Testis (tissue), 3 donors: ENCODE results near the gene FRMPD4. TPM values are rescaled to one million over a fixed set of nuclear protein-coding genes. Genes with fewer than 3 reads are reported as not detected.

Experiments used
- DNase-seq: peaks from one replicate; pipeline ENCODE4 v3.0.0-alpha.2; 2019
- H3K27ac ChIP-seq, 2 donors: fragments of 200-600 bp; sonication (generic); one replicate each; pipeline ENCODE4 v1.5.1; 2019
- H3K27me3 ChIP-seq: fragments of 200-600 bp; sonication (generic); one replicate; pipeline ENCODE4 v1.5.1; 2019
- H3K36me3 ChIP-seq: fragments of 200-600 bp; sonication (generic); one replicate; pipeline ENCODE4 v1.5.1; 2017; ENCODE audit warnings: low read depth; ENCODE audit errors: missing control alignments
- H3K4me1 ChIP-seq: fragments of 200-600 bp; sonication (generic); one replicate; pipeline ENCODE4 v1.5.1; 2019
- H3K4me3 ChIP-seq, 2 donors: fragments of 200-600 bp; sonication (generic); one replicate each; pipeline ENCODE4 v1.5.1; 2017 to 2019
- H3K9me3 ChIP-seq: fragments of 200-600 bp; sonication (generic); one replicate; pipeline ENCODE4 v1.5.1; 2017
- POLR2A ChIP-seq: fragments of 450-650 bp; IDR thresholded peaks from one replicate; pipeline ENCODE4 v1.6.1; 2017; ENCODE audit warnings: antibody characterized with exemption, mild to moderate bottlenecking, moderate library complexity
- WGBS, 2 donors: methylation state at CpG; one replicate each; pipeline ENCODE4 v1.1.5; 2018; 5-methylcytosine and 5-hydroxymethylcytosine counted together
- intact Hi-C: fragments of 100-400 bp; cut with DNase I; formaldehyde crosslinking; loops from one replicate; pipeline ENCODE4 v1.15.1; 2023; ENCODE audit warnings: low total_unique reads
- polyA plus RNA-seq: library from polyadenylated mRNA; stranded (reverse); fragments of 350-450 nt; fragmentation: Illumina TruSeq; extraction: RNeasy Lipid Tissue Mini Kit (QIAGEN cat#74804); gene quantifications from one replicate; pipeline ENCODE4 v1.2.3, GENCODE V29; 2014; ENCODE audit warnings: low read depth, low replicate concordance; ENCODE audit not compliant: insufficient read depth
- total RNA-seq, 2 donors: library from RNA; depleted of rRNA; stranded (reverse); fragments of >200 nt; gene quantifications; one replicate each; pipeline ENCODE4 v1.2.3, GENCODE V29; 2016
- TF ChIP-seq, protein P1 (sequence below), 3 experiments: fragments of 450-650 bp in 2 of 3; fragments of 200-600 bp in 1 of 3; sonication (generic) in 1 of 3; IDR thresholded peaks; one replicate each; pipeline ENCODE4 v1.5.1; 2016 to 2019; ENCODE audit warnings: antibody characterized with exemption in 3 of 3, mild to moderate bottlenecking in 2 of 3, moderate library complexity in 1 of 3

The FRMPD4 gene
- total and polyA plus RNA-seq, 3 donors from 2014 or later, result 1.1 to 1.6 (median 1.3) TPM

- DNase-seq, result no peak
- TF ChIP-seq, protein P1, sequence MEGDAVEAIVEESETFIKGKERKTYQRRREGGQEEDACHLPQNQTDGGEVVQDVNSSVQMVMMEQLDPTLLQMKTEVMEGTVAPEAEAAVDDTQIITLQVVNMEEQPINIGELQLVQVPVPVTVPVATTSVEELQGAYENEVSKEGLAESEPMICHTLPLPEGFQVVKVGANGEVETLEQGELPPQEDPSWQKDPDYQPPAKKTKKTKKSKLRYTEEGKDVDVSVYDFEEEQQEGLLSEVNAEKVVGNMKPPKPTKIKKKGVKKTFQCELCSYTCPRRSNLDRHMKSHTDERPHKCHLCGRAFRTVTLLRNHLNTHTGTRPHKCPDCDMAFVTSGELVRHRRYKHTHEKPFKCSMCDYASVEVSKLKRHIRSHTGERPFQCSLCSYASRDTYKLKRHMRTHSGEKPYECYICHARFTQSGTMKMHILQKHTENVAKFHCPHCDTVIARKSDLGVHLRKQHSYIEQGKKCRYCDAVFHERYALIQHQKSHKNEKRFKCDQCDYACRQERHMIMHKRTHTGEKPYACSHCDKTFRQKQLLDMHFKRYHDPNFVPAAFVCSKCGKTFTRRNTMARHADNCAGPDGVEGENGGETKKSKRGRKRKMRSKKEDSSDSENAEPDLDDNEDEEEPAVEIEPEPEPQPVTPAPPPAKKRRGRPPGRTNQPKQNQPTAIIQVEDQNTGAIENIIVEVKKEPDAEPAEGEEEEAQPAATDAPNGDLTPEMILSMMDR (IDR thresholded peaks at IDR 0.05), result no peak
- TF ChIP-seq POLR2A, result no peak
- H3K9me3 ChIP-seq, result no peaks in the 10 kb centered on the region
- WGBS, 2 donors, result 78 to 88% methylated on average over 4 of the region's 4 CpGs
- no peak overlapping the region for H3K4me3 ChIP-seq
- intact Hi-C loops, result no loop called here
- no peaks in the 10 kb centered on the region for H3K27me3 ChIP-seq
- H3K27ac ChIP-seq, result no peak overlapping the region
- no peaks in the 10 kb centered on the region for H3K4me1 ChIP-seq
- H3K36me3 ChIP-seq, result no peaks in the 10 kb centered on the region
These were observed 432.7 kb downstream of the FRMPD4 start for GRCh38 chrX:12570859-12571501.

- DNase-seq, result no peak
- intact Hi-C loops, result no loop called here
- Histone ChIP-seq H3K27ac (no peak overlapping the region), H3K27me3 (no peaks in the 10 kb centered on the region), H3K9me3 (no peaks in the 10 kb centered on the region), H3K36me3 (no peaks in the 10 kb centered on the region), H3K4me3 (no peak overlapping the region), H3K4me1 (no peaks in the 10 kb centered on the region)
- TF ChIP-seq POLR2A, result no peak
- TF ChIP-seq, protein P1 (IDR thresholded peaks at IDR 0.05), result no peak
- WGBS, 2 donors, result 84 to 86% methylated on average over 5 of the region's 5 CpGs
These were observed 441.0 kb downstream of the FRMPD4 start for GRCh38 chrX:12579311-12579710.

GRCh38 chrX:12580548-12580947 lies 442.3 kb downstream of the FRMPD4 start:
- no peaks in the 10 kb centered on the region for H3K4me1 ChIP-seq
- no peaks in the 10 kb centered on the region for H3K9me3 ChIP-seq
- intact Hi-C loops, result no loop called here
- no peak for DNase-seq
- no peak overlapping the region for H3K4me3 ChIP-seq
- no peak overlapping the region for H3K27ac ChIP-seq
- TF ChIP-seq, protein P1 (IDR thresholded peaks at IDR 0.05), result no peak
- no peak for TF ChIP-seq POLR2A
- H3K27me3 ChIP-seq, result no peaks in the 10 kb centered on the region
- no peaks in the 10 kb centered on the region for H3K36me3 ChIP-seq
- WGBS, 2 donors, result 78 to 91% methylated on average over 3 of the region's 3 CpGs

DNA sequence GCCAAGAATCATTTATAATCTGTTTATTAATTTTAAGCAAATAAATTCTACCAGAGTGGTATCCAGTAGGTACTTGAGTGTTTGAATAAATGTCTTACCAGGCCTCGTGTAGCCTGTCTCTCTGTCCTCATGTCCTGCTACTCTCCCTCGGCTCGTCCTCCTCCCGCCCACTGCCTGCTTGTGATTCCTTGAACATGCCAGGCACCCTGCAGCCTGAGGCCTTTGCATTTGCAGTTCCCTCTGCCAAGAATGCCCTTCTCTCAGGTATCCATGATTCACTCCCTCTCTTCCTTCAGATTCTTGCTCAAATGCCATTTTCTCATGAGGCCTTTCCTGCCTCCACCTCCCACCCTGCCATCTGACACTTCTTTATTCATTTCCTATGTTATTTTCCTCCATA lies 443.3 kb downstream of the FRMPD4 start:
- no peaks in the 10 kb centered on the region for H3K36me3 ChIP-seq
- H3K4me1 ChIP-seq, result no peaks in the 10 kb centered on the region
- TF ChIP-seq POLR2A, result no peak
- TF ChIP-seq, protein P1 (IDR thresholded peaks at IDR 0.05), result no peak
- 85 to 87% methylated on average over 4 of the region's 4 CpGs for WGBS, 2 donors
- no peaks in the 10 kb centered on the region for H3K27me3 ChIP-seq
- H3K9me3 ChIP-seq, result no peaks in the 10 kb centered on the region
- H3K27ac ChIP-seq, result no peak overlapping the region
- no peak for DNase-seq
- intact Hi-C loops, result no loop called here
- H3K4me3 ChIP-seq, result no peak overlapping the region

DNA sequence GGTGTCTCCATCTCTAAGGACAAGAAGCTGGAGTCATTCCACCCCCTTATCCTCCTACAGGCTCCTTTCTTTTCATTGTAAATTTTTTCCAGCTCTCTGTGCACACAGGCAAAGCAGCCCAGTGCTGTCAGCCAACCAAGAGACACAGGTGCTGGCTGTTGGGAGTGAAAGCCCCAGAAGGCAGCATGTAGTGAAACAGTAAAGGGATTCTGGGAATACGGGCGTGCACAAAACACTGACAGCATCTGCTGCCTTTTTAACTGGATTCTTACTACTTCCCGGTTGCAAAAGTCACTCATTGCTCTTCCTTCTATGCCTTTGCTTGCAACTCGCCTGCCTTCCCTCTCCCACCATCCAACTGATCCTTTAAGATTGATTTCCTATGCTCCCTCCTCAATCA lies 444.4 kb downstream of the FRMPD4 start:
- TF ChIP-seq, protein P1 (IDR thresholded peaks at IDR 0.05), result no peak
- TF ChIP-seq POLR2A, result no peak
- intact Hi-C loops, result no loop called here
- no peak overlapping the region for H3K4me3 ChIP-seq
- no peaks in the 10 kb centered on the region for H3K9me3 ChIP-seq
- H3K4me1 ChIP-seq, result no peaks in the 10 kb centered on the region
- 66 to 91% methylated on average over 4 of the region's 4 CpGs for WGBS, 2 donors
- no peaks in the 10 kb centered on the region for H3K27me3 ChIP-seq
- no peaks in the 10 kb centered on the region for H3K36me3 ChIP-seq
- H3K27ac ChIP-seq, result no peak overlapping the region
- no peak for DNase-seq
